Stimulated activated CD8-positive, alpha-beta memory T cell treated with anti-CD3 and anti-CD28 coated beads, Interleukin-12 subunit alpha, Interleukin-12 subunit beta, amount 100 ng/mL, for 1 hour (primary cell): Measurements from ENCODE around the gene TXNDC16.

Experiments used
- DNase-seq: peaks from one replicate; pipeline ENCODE4 v3.0.0-alpha.2; 2020; ENCODE audit warnings: low read depth

The TXNDC16 gene

GRCh38 chr14:52455291-52456088 is 96.8 kb downstream of the TXNDC16 start:
- DNase-seq: no peak

- DNase-seq: no peak
Observed at GRCh38 chr14:52447236-52447635, 105.1 kb downstream of the TXNDC16 start.

- DNase-seq: no peak
Observed at GRCh38 chr14:52446355-52446754, 106.0 kb downstream of the TXNDC16 start.

- no peak for DNase-seq
Observed at GRCh38 chr14:52443506-52443905, 108.8 kb downstream of the TXNDC16 start.

GRCh38 chr14:52442602-52443001 is 109.7 kb downstream of the TXNDC16 start:
- DNase-seq: no peak

GRCh38 chr14:52442166-52442565 is 110.1 kb downstream of the TXNDC16 start:
- DNase-seq: no peak

GRCh38 chr14:52439476-52439875 is 112.8 kb downstream of the TXNDC16 start:
- no peak for DNase-seq

- no peak for DNase-seq
Observed at GRCh38 chr14:52434955-52435354, 117.3 kb downstream of the TXNDC16 start.

- no peak for DNase-seq
Observed at GRCh38 chr14:52430474-52430873, 121.8 kb downstream of the TXNDC16 start.

GRCh38 chr14:52429451-52429850 is 122.9 kb downstream of the TXNDC16 start:
- DNase-seq: no peak

GRCh38 chr14:52427460-52427859 is 124.8 kb downstream of the TXNDC16 start:
- DNase-seq: no peak

- DNase-seq: no peak
Observed at GRCh38 chr14:52422650-52423356, 129.5 kb downstream of the TXNDC16 start.

- DNase-seq: no peak
Observed at GRCh38 chr14:52417139-52417538, 135.2 kb downstream of the TXNDC16 start.

- no peak for DNase-seq
Observed at GRCh38 chr14:52413729-52414408, 138.4 kb downstream of the TXNDC16 start.

- no peak for DNase-seq
Observed at GRCh38 chr14:52412426-52412825, 139.9 kb downstream of the TXNDC16 start.

- no peak for DNase-seq
Observed at GRCh38 chr14:52405314-52405713, 147.0 kb downstream of the TXNDC16 start.

- DNase-seq: no peak
Observed at GRCh38 chr14:52402812-52403526, 149.3 kb downstream of the TXNDC16 start.

GRCh38 chr14:52400846-52401245 is 151.5 kb downstream of the TXNDC16 start:
- no peak for DNase-seq

- DNase-seq: no peak
Observed at GRCh38 chr14:52399921-52400595, 152.2 kb downstream of the TXNDC16 start.

- no peak for DNase-seq
Observed at GRCh38 chr14:52399104-52399503, 153.2 kb downstream of the TXNDC16 start.

- DNase-seq: no peak
Observed at GRCh38 chr14:52397844-52398243, 154.5 kb downstream of the TXNDC16 start.

- no peak for DNase-seq
Observed at GRCh38 chr14:52395728-52396127, 156.6 kb downstream of the TXNDC16 start.
